Calu3 (cell line): Measurements from ENCODE around the gene BTBD7. TPM values are rescaled to one million over a fixed set of nuclear protein-coding genes. Genes with fewer than 3 reads are reported as not detected.
"Not testable (repeated sequence)": the region's sequence is repeated elsewhere in the genome, so short reads cannot be mapped to it uniquely, and the experiment has no call there.

Experiments
- BruUV-seq: library from RNA; stranded (reverse); fragments of 400-500 nt; replicated peaks from 2 replicates; lab custom pipeline; 2021; lab: Mats Ljungman, UMichigan
- CTCF ChIA-PET: fragments of 300-600 bp; sonication (Branson Sonifier 250); formaldehyde crosslinking; loops from one replicate; lab custom pipeline; 2022; ENCODE audit warnings: antibody characterized with exemption; lab: Charles Lee
- DNase-seq: peaks from one replicate; pipeline ENCODE4 v3.0.0; 2022
- H3K27ac Mint-ChIP-seq: one replicate; pipeline ENCODE4 v1.8.0; 2022; ENCODE audit warnings: mixed read lengths; ENCODE audit not compliant: unreplicated experiment
- H3K27me3 Mint-ChIP-seq: one replicate; pipeline ENCODE4 v1.8.0; 2022; ENCODE audit warnings: mixed read lengths; ENCODE audit not compliant: unreplicated experiment
- H3K36me3 Mint-ChIP-seq: one replicate; pipeline ENCODE4 v1.8.0; 2022; ENCODE audit warnings: mild to moderate bottlenecking, moderate library complexity, mixed read lengths; ENCODE audit not compliant: insufficient read depth, unreplicated experiment
- H3K4me1 Mint-ChIP-seq: one replicate; pipeline ENCODE4 v1.8.0; 2022; ENCODE audit warnings: mild to moderate bottlenecking, low read depth, mixed read lengths; ENCODE audit not compliant: unreplicated experiment
- H3K4me3 Mint-ChIP-seq: one replicate; pipeline ENCODE4 v1.8.0; 2022; ENCODE audit warnings: mild to moderate bottlenecking, low read depth, moderate library complexity, mixed read lengths; ENCODE audit not compliant: unreplicated experiment
- H3K9me3 Mint-ChIP-seq: one replicate; pipeline ENCODE4 v1.8.0; 2022; ENCODE audit warnings: low read depth, mixed read lengths; ENCODE audit not compliant: unreplicated experiment
- CTCF ChIP-seq: fragments of 200-600 bp; IDR thresholded peaks from one replicate; pipeline ENCODE4 v1.8.0; 2022; ENCODE audit warnings: antibody characterized with exemption; ENCODE audit not compliant: unreplicated experiment
- intact Hi-C: fragments of 100-400 bp; cut with micrococcal nuclease; formaldehyde crosslinking; loops from one replicate; pipeline ENCODE4 v1.10.0; 2022; ENCODE audit not compliant: unreplicated experiment
- total RNA-seq: library from RNA; stranded (reverse); gene quantifications from 2 replicates; pipeline ENCODE4 v1.2.3, GENCODE V29; 2022

Gene BTBD7
- total RNA-seq, 1 experiment from 2014 or later, result 42.0 TPM

GRCh38 chr14:93240678-93241000 lies 92.2 kb downstream of the BTBD7 start:
- TF ChIP-seq CTCF, result no peak
- peaks cover 12% of the 10 kb centered on the region for H3K36me3 Mint-ChIP-seq
- no peak overlapping the region for H3K27ac Mint-ChIP-seq
- DNase-seq, result no peak
- no peaks in the 10 kb centered on the region for H3K4me1 Mint-ChIP-seq
- H3K4me3 Mint-ChIP-seq, result peak overlapping the region; percentile 40
- CTCF ChIA-PET, result interaction anchor here (0.7 to 1.2 kb wide), 2 partner anchors 33 to 95 kb away, joined by 3 read pairs; partner anchors contain the start of gene UBR7
- H3K27me3 Mint-ChIP-seq, result no peaks in the 10 kb centered on the region
- no TSS peak for BruUV-seq
- intact Hi-C loops, result no loop called here
- H3K9me3 Mint-ChIP-seq, result no peaks in the 10 kb centered on the region

- intact Hi-C loops, result loop anchor here (10.0 kb wide), 1 partner anchor 235 kb away; no protein-coding TSS in a partner anchor
- peak; percentile 69 for DNase-seq
- H3K4me1 Mint-ChIP-seq, result peaks cover under 1% of the 10 kb centered on the region
- BruUV-seq, result no TSS peak
- no peaks in the 10 kb centered on the region for H3K9me3 Mint-ChIP-seq
- no peaks in the 10 kb centered on the region for H3K27me3 Mint-ChIP-seq
- H3K36me3 Mint-ChIP-seq, result peaks cover 6% of the 10 kb centered on the region
- no peak for TF ChIP-seq CTCF
- peak overlapping the region; percentile 60 for H3K27ac Mint-ChIP-seq
- CTCF ChIA-PET, result interaction anchor here (0.7 to 1.2 kb wide), 2 partner anchors 32 to 96 kb away, joined by 3 read pairs; partner anchors contain the start of gene UBR7
- H3K4me3 Mint-ChIP-seq, result peak overlapping the region; percentile 40
These were observed 92.8 kb downstream of the BTBD7 start for GRCh38 chr14:93239869-93240677.

- no TSS peak for BruUV-seq
- H3K27ac Mint-ChIP-seq, result no peak overlapping the region
- no peak for TF ChIP-seq CTCF
- no peak overlapping the region for H3K4me3 Mint-ChIP-seq
- DNase-seq, result no peak
- H3K4me1 Mint-ChIP-seq, result peaks cover 21% of the 10 kb centered on the region
- H3K36me3 Mint-ChIP-seq, result peaks cover 10% of the 10 kb centered on the region
- H3K27me3 Mint-ChIP-seq, result no peaks in the 10 kb centered on the region
- CTCF ChIA-PET, result no interaction called here
- intact Hi-C loops, result loop anchor here (1.0 to 10.0 kb wide), 3 partner anchors 240 to 385 kb away; no protein-coding TSS in a partner anchor
- no peaks in the 10 kb centered on the region for H3K9me3 Mint-ChIP-seq
These were observed 98.0 kb downstream of the BTBD7 start for GRCh38 chr14:93234798-93235197.

GRCh38 chr14:93233078-93233477 lies 99.8 kb downstream of the BTBD7 start:
- H3K9me3 Mint-ChIP-seq, DNase-seq, BruUV-seq, H3K27me3 Mint-ChIP-seq, H3K4me3 Mint-ChIP-seq, CTCF ChIA-PET, H3K36me3 Mint-ChIP-seq, H3K27ac Mint-ChIP-seq: not testable (repeated sequence)
- intact Hi-C loops, result loop anchor here (10.0 kb wide), 1 partner anchor 242 kb away; no protein-coding TSS in a partner anchor
- peaks cover 21% of the 10 kb centered on the region for H3K4me1 Mint-ChIP-seq
